B cell (primary cell): ENCODE results near the gene TMEM130. TPM values are rescaled to one million over a fixed set of nuclear protein-coding genes. Genes with fewer than 3 reads are reported as not detected.

ENCODE experiments used
- ATAC-seq: fragments of 200-7000 bp; cut with Tn5 transposase; one replicate; pipeline ENCODE4 v1.10.0; 2021; ENCODE audit warnings: low read depth, mild to moderate bottlenecking, moderate number of reproducible peaks, moderate library complexity
- CTCF ChIA-PET: fragments of 350-600 bp; sonication (Branson Sonifier 250); formaldehyde crosslinking; loops from one replicate; lab custom pipeline; 2021; ENCODE audit warnings: antibody characterized with exemption, inconsistent platforms; lab: Charles Lee
- POLR2A ChIA-PET: fragments of 350-600 bp; sonication (Branson Sonifier 250); formaldehyde crosslinking; loops from one replicate; lab custom pipeline; 2021; ENCODE audit warnings: antibody characterized with exemption; lab: Charles Lee
- DNase-seq: peaks from one replicate; pipeline ENCODE4 v3.0.0; 2013
- H2AFZ ChIP-seq: 2 replicates; pipeline ENCODE4 v1.6.1; 2012; ENCODE audit warnings: mild to moderate bottlenecking, low read depth, low read length; ENCODE audit not compliant: insufficient read depth, poor library complexity, severe bottlenecking
- H3K27ac ChIP-seq, 2 donors: 1 replicate in 1 of 2; 2 replicates in 1 of 2; pipeline ENCODE4 v1.5.1; 2012 to 2013; ENCODE audit warnings: low read length in 2 of 2, mild to moderate bottlenecking in 2 of 2, moderate library complexity in 1 of 2
- H3K27me3 ChIP-seq, 4 experiments: fragments of 200-600 bp in 1 of 4; sonication (generic) in 1 of 4; replicated peaks in 1 of 4; 1 replicate in 2 of 4; 2 replicates in 2 of 4; pipeline versions ENCODE4 v1.6.1 to v1.7.0; 2013 to 2016; ENCODE audit warnings: low read length in 3 of 4, mild to moderate bottlenecking in 2 of 4, mixed read lengths in 1 of 4, moderate library complexity in 1 of 4; ENCODE audit not compliant: insufficient read depth in 4 of 4, control insufficient read depth in 3 of 4; ENCODE audit errors: control extremely low read depth in 1 of 4
- H3K36me3 ChIP-seq, 2 experiments: replicated peaks in 1 of 2; 1 replicate in 1 of 2; 2 replicates in 1 of 2; pipeline versions ENCODE4 v1.6.1 to v1.7.1; 2013; ENCODE audit warnings: low read length in 1 of 2; ENCODE audit not compliant: insufficient read depth in 2 of 2, control insufficient read depth in 1 of 2; ENCODE audit errors: control extremely low read depth in 1 of 2, extremely low read depth in 1 of 2
- H3K4me1 ChIP-seq, 2 donors: fragments of 200-600 bp in 1 of 2; sonication (generic) in 1 of 2; 1 replicate in 1 of 2; 2 replicates in 1 of 2; pipeline versions ENCODE4 v1.5.1 to v1.6.1; 2013 to 2017; ENCODE audit warnings: low read length in 2 of 2; ENCODE audit not compliant: control insufficient read depth in 2 of 2, insufficient read depth in 2 of 2
- H3K4me2 ChIP-seq: replicated peaks from 2 replicates; pipeline ENCODE3; 2012; ENCODE audit warnings: mild to moderate bottlenecking, low read depth, low read length; ENCODE audit not compliant: poor library complexity, severe bottlenecking
- H3K4me3 ChIP-seq, 5 experiments: fragments of 200-600 bp in 1 of 5; sonication (generic) in 1 of 5; 1 replicate in 3 of 5; 2 replicates in 2 of 5; pipeline versions ENCODE4 v1.5.1 to v1.7.0; 2011 to 2016; ENCODE audit warnings: low read length in 4 of 5, mild to moderate bottlenecking in 4 of 5, low read depth in 2 of 5, control low read depth in 1 of 5, moderate library complexity in 1 of 5; ENCODE audit not compliant: insufficient read depth in 1 of 5; ENCODE audit errors: control extremely low read depth in 1 of 5, extremely low read depth in 1 of 5
- H3K79me2 ChIP-seq: fragments of 200-600 bp; sonication (generic); one replicate; pipeline ENCODE4 v1.6.0; 2016; ENCODE audit warnings: low read length; ENCODE audit not compliant: control insufficient read depth, insufficient read depth
- H3K9ac ChIP-seq: fragments of 200-600 bp; sonication (generic); 2 replicates; pipeline ENCODE4 v1.6.1; 2017; ENCODE audit warnings: mild to moderate bottlenecking, low read length, moderate library complexity
- H3K9me3 ChIP-seq, 3 donors: one replicate each; pipeline versions ENCODE4 v1.6.1 to v1.7.1; 2013; ENCODE audit warnings: low read length in 2 of 3; ENCODE audit not compliant: control insufficient read depth in 2 of 3, insufficient read depth in 1 of 3; ENCODE audit errors: control extremely low read depth in 1 of 3
- H4K20me1 ChIP-seq: 2 replicates; pipeline ENCODE4 v1.6.0; 2012; ENCODE audit warnings: mild to moderate bottlenecking, low read length; ENCODE audit not compliant: insufficient read depth, control insufficient read depth, poor library complexity, severe bottlenecking
- H3K27ac Mint-ChIP-seq: one replicate; pipeline ENCODE4 v1.8.0; 2021; ENCODE audit warnings: mixed read lengths
- H3K27me3 Mint-ChIP-seq: one replicate; pipeline ENCODE4 v1.8.0; 2021; ENCODE audit warnings: mixed read lengths
- H3K4me1 Mint-ChIP-seq: one replicate; pipeline ENCODE4 v1.8.0; 2021; ENCODE audit warnings: mixed read lengths
- H3K4me3 Mint-ChIP-seq: one replicate; pipeline ENCODE4 v1.8.0; 2021; ENCODE audit warnings: mixed read lengths
- H3K9me3 Mint-ChIP-seq: one replicate; pipeline ENCODE4 v1.8.0; 2022; ENCODE audit warnings: mixed read lengths; ENCODE audit not compliant: insufficient read depth
- EZH2 ChIP-seq: IDR thresholded peaks from 2 replicates; pipeline ENCODE4 v1.6.1; 2012; ENCODE audit warnings: borderline replicate concordance, low read depth, mild to moderate bottlenecking, moderate library complexity, low read length; ENCODE audit not compliant: insufficient read depth, poor library complexity, severe bottlenecking
- WGBS: methylation state at CpG from one replicate; pipeline ENCODE4 v1.1.5; 2013; ENCODE audit warnings: missing lambda C conversion rate; ENCODE audit not compliant: insufficient coverage; 5-methylcytosine and 5-hydroxymethylcytosine counted together
- intact Hi-C: fragments of 100-400 bp; cut with micrococcal nuclease; formaldehyde crosslinking; loops from one replicate; pipeline ENCODE4 v1.10.0; 2022
- polyA plus RNA-seq: library from polyadenylated mRNA; depleted of rRNA; stranded (reverse); fragments of >200 nt; gene quantifications from 2 replicates; pipeline ENCODE4 v1.2.3, GENCODE V29; 2012
- total RNA-seq, 2 donors: library from RNA; stranded (reverse); fragments of 120-200 nt in 1 of 2; gene quantifications; 1 replicate in 1 of 2; 2 replicates in 1 of 2; pipeline versions ENCODE4 v1.2.3 to v1.2.4, GENCODE V29; 2013 to 2022
- TF ChIP-seq, protein P1 (sequence below): fragments of 200-600 bp; IDR thresholded peaks from one replicate; pipeline ENCODE4 v1.8.0; 2022; ENCODE audit warnings: antibody characterized with exemption, mild to moderate bottlenecking

Gene TMEM130
- total and polyA plus RNA-seq, 2 donors (not counting 1 experiment from before 2014, with no cell fraction given): 0.20 TPM; not detected in 1

DNA sequence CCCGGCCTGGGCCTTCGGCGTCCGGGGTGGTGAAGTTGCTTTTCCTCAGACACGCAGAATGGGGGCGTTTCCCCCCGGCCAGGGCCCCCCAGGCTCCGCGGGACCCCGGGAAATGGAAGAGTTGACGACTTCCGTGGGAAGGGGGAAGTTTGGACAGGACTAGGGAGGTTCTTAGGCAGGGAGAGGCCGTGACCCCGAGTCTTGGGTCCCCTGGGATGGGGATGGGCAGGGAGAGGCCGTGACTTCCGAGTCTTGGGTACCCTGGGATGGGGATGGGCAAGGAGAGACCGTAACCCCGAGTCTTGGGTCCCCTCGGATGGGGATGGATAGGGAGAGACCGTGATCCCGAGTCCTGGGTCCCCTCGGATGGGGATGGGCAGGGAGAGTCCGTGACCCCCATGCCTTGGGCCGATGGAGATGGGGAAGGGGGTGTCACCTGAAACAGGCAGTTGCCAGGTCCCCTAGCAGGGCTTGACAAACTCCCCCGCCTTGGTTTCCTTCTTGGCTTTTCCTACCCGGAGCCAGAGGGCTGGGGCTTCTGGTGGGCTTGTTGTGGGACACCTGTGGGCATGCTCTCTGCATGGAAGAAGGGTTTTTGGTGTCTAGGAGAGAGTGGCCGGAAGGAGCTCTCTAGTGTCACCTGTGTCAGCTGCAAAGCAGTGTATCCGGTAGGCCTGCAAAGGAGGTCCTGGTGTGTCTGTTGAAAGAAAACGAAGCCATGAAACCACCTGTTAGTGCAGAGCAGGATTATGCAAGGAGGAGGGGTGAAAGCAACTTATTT lies 9.6 kb upstream of the TMEM130 start:
- under 1% methylated on average over 29 of the region's 29 CpGs for WGBS
- peaks cover 32% of the 10 kb centered on the region for H4K20me1 ChIP-seq
- no peaks in the 10 kb centered on the region for H3K9me3 ChIP-seq
- Mint-ChIP-seq H3K4me1 (peaks cover 16% of the 10 kb centered on the region), H3K9me3 (no peaks in the 10 kb centered on the region), H3K27me3 (no peaks in the 10 kb centered on the region), H3K4me3 (peak overlapping the region; percentile 92), H3K27ac (peak overlapping the region; percentile 90)
- DNase-seq: peak; percentile 78
- ChIA-PET POLR2A (interaction anchor here (0.6 to 1.0 kb wide), 6 partner anchors 9 to 1216 kb away, joined by 3 to 8 read pairs (median 5); partner anchors contain the start of gene TMEM130), CTCF (interaction anchor here (0.6 to 2.0 kb wide), 13 partner anchors 9 to 612 kb away, joined by 3 to 5 read pairs (median 3); no protein-coding TSS in a partner anchor)
- H2AFZ ChIP-seq: peak overlapping the region; percentile 90
- peaks cover 3 to 32% of the 10 kb centered on the region in 2 experiments for H3K36me3 ChIP-seq
- peak overlapping the region; percentile 12 to 100 (median 98) for H3K4me3 ChIP-seq
- peak; percentile 63 for ATAC-seq
- H3K27ac ChIP-seq: peak overlapping the region; percentile 75 to 89
- H3K4me1 ChIP-seq: peaks cover 11 to 16% of the 10 kb centered on the region in 2 donors
- H3K27me3 ChIP-seq: peaks cover 0 to 6% (median 0%) of the 10 kb centered on the region in 4 experiments
- intact Hi-C loops: loop anchor here (2.0 to 10.0 kb wide), 7 partner anchors 39 to 1762 kb away; partner anchors contain the start of genes LMTK2, SDHAF3, SMURF1 and TECPR1
- peak overlapping the region; percentile 94 for H3K9ac ChIP-seq
- peak overlapping the region; percentile 88 for H3K4me2 ChIP-seq
- peaks cover 47% of the 10 kb centered on the region for H3K79me2 ChIP-seq
- TF ChIP-seq EZH2: no peak
- TF ChIP-seq, protein P1, sequence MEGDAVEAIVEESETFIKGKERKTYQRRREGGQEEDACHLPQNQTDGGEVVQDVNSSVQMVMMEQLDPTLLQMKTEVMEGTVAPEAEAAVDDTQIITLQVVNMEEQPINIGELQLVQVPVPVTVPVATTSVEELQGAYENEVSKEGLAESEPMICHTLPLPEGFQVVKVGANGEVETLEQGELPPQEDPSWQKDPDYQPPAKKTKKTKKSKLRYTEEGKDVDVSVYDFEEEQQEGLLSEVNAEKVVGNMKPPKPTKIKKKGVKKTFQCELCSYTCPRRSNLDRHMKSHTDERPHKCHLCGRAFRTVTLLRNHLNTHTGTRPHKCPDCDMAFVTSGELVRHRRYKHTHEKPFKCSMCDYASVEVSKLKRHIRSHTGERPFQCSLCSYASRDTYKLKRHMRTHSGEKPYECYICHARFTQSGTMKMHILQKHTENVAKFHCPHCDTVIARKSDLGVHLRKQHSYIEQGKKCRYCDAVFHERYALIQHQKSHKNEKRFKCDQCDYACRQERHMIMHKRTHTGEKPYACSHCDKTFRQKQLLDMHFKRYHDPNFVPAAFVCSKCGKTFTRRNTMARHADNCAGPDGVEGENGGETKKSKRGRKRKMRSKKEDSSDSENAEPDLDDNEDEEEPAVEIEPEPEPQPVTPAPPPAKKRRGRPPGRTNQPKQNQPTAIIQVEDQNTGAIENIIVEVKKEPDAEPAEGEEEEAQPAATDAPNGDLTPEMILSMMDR: peak; percentile 59
